GM08714 (cell line): Measurements from ENCODE around the gene CHAF1B.
"Not testable (repeated sequence)": the region's sequence is repeated elsewhere in the genome, so short reads cannot be mapped to it uniquely, and the experiment has no call there.

Source experiments
- H3K4me3 ChIP-seq: fragments of 200-500 bp; sonication (Bioruptor generic); 2 replicates; pipeline ENCODE4 v1.5.1; 2014; ENCODE audit warnings: mild to moderate bottlenecking, low read length, inconsistent platforms
- ZNF274 ChIP-seq: IDR thresholded peaks from 2 replicates; pipeline ENCODE4 v1.6.1; 2012; ENCODE audit warnings: mild to moderate bottlenecking, low read depth, low read length

Gene CHAF1B

GRCh38 chr21:36385233-36386030, at the start of gene CHAF1B:
CHAF1B (plus strand) TSS chr21:36385392; CDS start chr21:36386137, 745 bp downstream.
- TF ChIP-seq ZNF274 = no peak
- H3K4me3 ChIP-seq = peak within 1 kb of the TSS; percentile 83

- TF ChIP-seq ZNF274 = no peak
- H3K4me3 ChIP-seq = no peak overlapping the region
Measured at GRCh38 chr21:36337099-36337509, 48.1 kb upstream of the CHAF1B start.

- no peak overlapping the region for H3K4me3 ChIP-seq
- TF ChIP-seq ZNF274 = no peak
Measured at GRCh38 chr21:36338975-36339374, 46.2 kb upstream of the CHAF1B start.

GRCh38 chr21:36342581-36342980, 42.6 kb upstream of the CHAF1B start:
- not testable (repeated sequence) for H3K4me3 ChIP-seq

- TF ChIP-seq ZNF274 = no peak
- H3K4me3 ChIP-seq = no peak overlapping the region
Measured at GRCh38 chr21:36344931-36345330, 40.3 kb upstream of the CHAF1B start.

- no peak for TF ChIP-seq ZNF274
- H3K4me3 ChIP-seq = no peak overlapping the region
Measured at GRCh38 chr21:36347278-36347961, 37.8 kb upstream of the CHAF1B start.

- no peak for TF ChIP-seq ZNF274
- H3K4me3 ChIP-seq = no peak overlapping the region
Measured at GRCh38 chr21:36347962-36348328, 37.2 kb upstream of the CHAF1B start.

- H3K4me3 ChIP-seq = no peak overlapping the region
- TF ChIP-seq ZNF274 = no peak
Measured at GRCh38 chr21:36349315-36349714, 35.9 kb upstream of the CHAF1B start.

- TF ChIP-seq ZNF274 = no peak
- H3K4me3 ChIP-seq = no peak overlapping the region
Measured at GRCh38 chr21:36350282-36350910, 34.8 kb upstream of the CHAF1B start.

GRCh38 chr21:36354918-36355680, 30.1 kb upstream of the CHAF1B start:
- H3K4me3 ChIP-seq = no peak overlapping the region
- TF ChIP-seq ZNF274 = no peak

- no peak for TF ChIP-seq ZNF274
- H3K4me3 ChIP-seq = no peak overlapping the region
Measured at GRCh38 chr21:36355868-36356267, 29.3 kb upstream of the CHAF1B start.

GRCh38 chr21:36359185-36359584, 26.0 kb upstream of the CHAF1B start:
- no peak for TF ChIP-seq ZNF274
- H3K4me3 ChIP-seq = no peak overlapping the region

- no peak overlapping the region for H3K4me3 ChIP-seq
- no peak for TF ChIP-seq ZNF274
Measured at GRCh38 chr21:36369064-36369685, 16.0 kb upstream of the CHAF1B start.

- no peak for TF ChIP-seq ZNF274
- no peak overlapping the region for H3K4me3 ChIP-seq
Measured at GRCh38 chr21:36375994-36376393, 9.2 kb upstream of the CHAF1B start.
